HepG2 (cell line): Measurements from ENCODE around the gene AQP5. TPM values are rescaled to one million over a fixed set of nuclear protein-coding genes. Genes with fewer than 3 reads are reported as not detected.

ENCODE experiments used
- ADNP ChIP-seq: sonication (generic); formaldehyde crosslinking; IDR thresholded peaks from 2 replicates; pipeline ENCODE4 v1.4.0; 2020; ENCODE audit warnings: missing genetic modification reagents
- FLYWCH1 ChIP-seq: sonication (generic); formaldehyde crosslinking; IDR thresholded peaks from 2 replicates; pipeline ENCODE4 v1.8.1; 2023; ENCODE audit warnings: mild to moderate bottlenecking, missing genetic modification reagents
- GABPA ChIP-seq, 2 experiments: IDR thresholded peaks; 2 replicates each; pipeline ENCODE4 v1.6.1; 2011 to 2016; ENCODE audit warnings: low read depth in 2 of 2, low read length in 1 of 2, missing biosample characterization in 1 of 2, missing genetic modification characterization in 1 of 2
- HNF4A ChIP-seq: sonication (generic); formaldehyde crosslinking; IDR thresholded peaks from 2 replicates; pipeline ENCODE4 v1.4.0; 2020; ENCODE audit warnings: missing genetic modification reagents
- HNF4G ChIP-seq, 2 experiments: sonication (generic) in 1 of 2; formaldehyde crosslinking in 1 of 2; IDR thresholded peaks; 2 replicates each; pipeline versions ENCODE4 v1.4.0 to v1.6.1; 2011 to 2020; ENCODE audit warnings: borderline replicate concordance in 2 of 2, low read depth in 2 of 2, mild to moderate bottlenecking in 2 of 2, low read length in 1 of 2, missing genetic modification reagents in 1 of 2, moderate library complexity in 1 of 2
- PHF5A ChIP-seq: IDR thresholded peaks from one replicate; pipeline ENCODE4 v1.6.1; 2018; ENCODE audit warnings: low read depth, missing genetic modification reagents; ENCODE audit not compliant: unreplicated experiment
- SIN3A ChIP-seq: IDR thresholded peaks from 2 replicates; pipeline ENCODE4 v1.6.1; 2011; ENCODE audit warnings: low read depth, mild to moderate bottlenecking, control low read depth, low read length, borderline replicate concordance
- ZFX ChIP-seq: sonication (generic); formaldehyde crosslinking; IDR thresholded peaks from 2 replicates; pipeline ENCODE4 v1.4.0; 2020; ENCODE audit warnings: mild to moderate bottlenecking, low read depth, missing genetic modification reagents, moderate library complexity
- ZFY ChIP-seq: sonication (generic); formaldehyde crosslinking; IDR thresholded peaks from 2 replicates; pipeline ENCODE4 v1.4.0; 2020; ENCODE audit warnings: missing genetic modification reagents
- ZNF564 ChIP-seq: sonication (generic); formaldehyde crosslinking; IDR thresholded peaks from 2 replicates; pipeline ENCODE4 v1.8.1; 2023; ENCODE audit warnings: mild to moderate bottlenecking, missing genetic modification reagents
- ZNF569 ChIP-seq: sonication (generic); formaldehyde crosslinking; IDR thresholded peaks from 2 replicates; pipeline ENCODE4 v1.5.0; 2020; ENCODE audit warnings: mild to moderate bottlenecking, missing genetic modification reagents, moderate library complexity, borderline replicate concordance
- ZNF619 ChIP-seq: sonication (generic); formaldehyde crosslinking; IDR thresholded peaks from 2 replicates; pipeline ENCODE4 v1.4.0; 2020; ENCODE audit warnings: mild to moderate bottlenecking, missing genetic modification reagents
- ZNF761 ChIP-seq: sonication (generic); formaldehyde crosslinking; conservative IDR thresholded peaks from 2 replicates; pipeline ENCODE4 v1.4.0; 2020; ENCODE audit warnings: mild to moderate bottlenecking, missing genetic modification reagents
- polyA plus RNA-seq, 8 experiments: library from polyadenylated mRNA; depleted of rRNA in 3 of 8; stranded (reverse) in 7 of 8; unstranded in 1 of 8; fragments of >200 nt; fragmentation: Illumina TruSeq in 4 of 8; extraction: Trizol in 4 of 8; gene quantifications; 2 replicates each; pipeline versions ENCODE4 v1.2.1 to v1.2.3, GENCODE V29; 2011 to 2016; ENCODE audit warnings: low read depth in 4 of 8, missing spikeins in 1 of 8, mixed read lengths in 1 of 8; ENCODE audit not compliant: insufficient read depth in 1 of 8
- total RNA-seq, 5 experiments: library from RNA; depleted of rRNA; stranded (reverse); fragments of >200 nt; fragmentation: Illumina TruSeq; extraction: Trizol; gene quantifications; 2 replicates each; pipeline ENCODE4 v1.2.3, GENCODE V29; 2016; ENCODE audit warnings: low read depth in 1 of 5
- TF ChIP-seq, protein P1 (sequence below): sonication (generic); formaldehyde crosslinking; IDR thresholded peaks from 2 replicates; pipeline ENCODE4 v1.9.0; 2022; ENCODE audit warnings: low read depth, missing genetic modification reagents
- TF ChIP-seq, protein P2 (sequence below): sonication (generic); formaldehyde crosslinking; IDR thresholded peaks from 2 replicates; pipeline ENCODE4 v1.4.0; 2020; ENCODE audit warnings: mild to moderate bottlenecking, low read depth, missing genetic modification reagents

AQP5 gene
- total and polyA plus RNA-seq, 2 of the 13 experiments (the other 11 are each of a cell fraction or from before 2014, with no cell fraction given), result not detected

DNA sequence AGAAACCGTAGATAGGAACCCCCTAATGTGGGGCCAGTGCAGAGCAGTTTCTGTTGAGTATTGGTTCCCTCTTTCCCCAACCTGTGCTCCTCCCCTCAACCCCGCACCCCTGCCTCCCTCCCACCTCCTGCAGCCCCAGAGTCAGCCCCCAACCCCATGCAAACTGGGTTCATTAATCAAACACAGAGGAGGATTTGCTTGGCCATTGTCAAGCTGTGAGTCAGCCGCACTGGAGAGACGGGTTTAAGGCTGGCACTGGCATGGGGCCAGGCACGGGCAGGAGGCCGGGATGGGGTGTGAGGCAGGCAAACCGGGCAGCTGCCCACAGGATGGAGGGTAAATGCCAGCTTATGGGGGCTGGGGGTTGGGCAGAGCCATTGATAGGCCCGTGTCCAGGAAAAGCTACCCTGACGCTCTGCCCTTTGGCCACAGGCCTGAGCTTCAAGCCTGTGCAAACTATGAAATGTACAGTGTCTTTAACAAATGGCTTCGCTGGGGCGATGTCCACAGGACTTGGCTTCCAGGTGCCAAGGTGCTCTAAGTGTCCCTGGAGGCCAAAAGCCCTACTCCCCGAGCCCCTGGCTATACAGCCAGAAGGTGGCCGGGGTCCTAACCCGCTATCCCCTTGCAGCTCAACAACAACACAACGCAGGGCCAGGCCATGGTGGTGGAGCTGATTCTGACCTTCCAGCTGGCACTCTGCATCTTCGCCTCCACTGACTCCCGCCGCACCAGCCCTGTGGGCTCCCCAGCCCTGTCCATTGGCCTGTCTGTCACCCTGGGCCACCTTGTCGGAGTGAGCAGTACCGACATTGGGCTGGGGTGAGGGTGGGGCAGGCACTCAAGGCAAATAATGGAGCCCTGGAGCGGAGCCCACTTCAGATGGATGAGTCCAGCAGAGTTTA, 1.4 kb downstream of the AQP5 start (continued):
- TF ChIP-seq, protein P1, sequence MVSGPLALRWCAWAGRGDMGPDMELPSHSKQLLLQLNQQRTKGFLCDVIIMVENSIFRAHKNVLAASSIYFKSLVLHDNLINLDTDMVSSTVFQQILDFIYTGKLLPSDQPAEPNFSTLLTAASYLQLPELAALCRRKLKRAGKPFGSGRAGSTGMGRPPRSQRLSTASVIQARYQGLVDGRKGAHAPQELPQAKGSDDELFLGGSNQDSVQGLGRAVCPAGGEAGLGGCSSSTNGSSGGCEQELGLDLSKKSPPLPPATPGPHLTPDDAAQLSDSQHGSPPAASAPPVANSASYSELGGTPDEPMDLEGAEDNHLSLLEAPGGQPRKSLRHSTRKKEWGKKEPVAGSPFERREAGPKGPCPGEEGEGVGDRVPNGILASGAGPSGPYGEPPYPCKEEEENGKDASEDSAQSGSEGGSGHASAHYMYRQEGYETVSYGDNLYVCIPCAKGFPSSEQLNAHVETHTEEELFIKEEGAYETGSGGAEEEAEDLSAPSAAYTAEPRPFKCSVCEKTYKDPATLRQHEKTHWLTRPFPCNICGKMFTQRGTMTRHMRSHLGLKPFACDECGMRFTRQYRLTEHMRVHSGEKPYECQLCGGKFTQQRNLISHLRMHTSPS (CRISPR knock-in tag), result peak; percentile 73
- TF ChIP-seq PHF5A (CRISPR knock-in tag) (no peak), ZFX (peak; percentile 60; the same call in 1 of the 2 replicates), ZNF569 (CRISPR knock-in tag) (no peak), HNF4G (IDR thresholded peaks at IDR 0.05; ENCODE audit: borderline replicate concordance, low read depth, low read length) (0 out of 2 replicates have a peak, but pooled peaks have one; percentile 21), HNF4G (CRISPR knock-in tag; IDR thresholded peaks at IDR 0.05; ENCODE audit: borderline replicate concordance, low read depth) (no peak), HNF4A (CRISPR knock-in tag) (0 out of 2 replicates have a peak, but pooled peaks have one; percentile 16), GABPA (IDR thresholded peaks at IDR 0.05; ENCODE audit: low read depth, low read length) (no peak), GABPA (CRISPR knock-in tag; IDR thresholded peaks at IDR 0.05; ENCODE audit: low read depth) (no peak), ADNP (CRISPR knock-in tag) (no peak), SIN3A (no peak), ZFY (CRISPR knock-in tag) (peak; percentile 33; the same call in 1 of the 2 replicates), ZNF619 (CRISPR knock-in tag) (no peak), FLYWCH1 (CRISPR knock-in tag) (no peak), ZNF564 (CRISPR knock-in tag) (no peak), ZNF761 (CRISPR knock-in tag) (no peak)
- TF ChIP-seq, protein P2, sequence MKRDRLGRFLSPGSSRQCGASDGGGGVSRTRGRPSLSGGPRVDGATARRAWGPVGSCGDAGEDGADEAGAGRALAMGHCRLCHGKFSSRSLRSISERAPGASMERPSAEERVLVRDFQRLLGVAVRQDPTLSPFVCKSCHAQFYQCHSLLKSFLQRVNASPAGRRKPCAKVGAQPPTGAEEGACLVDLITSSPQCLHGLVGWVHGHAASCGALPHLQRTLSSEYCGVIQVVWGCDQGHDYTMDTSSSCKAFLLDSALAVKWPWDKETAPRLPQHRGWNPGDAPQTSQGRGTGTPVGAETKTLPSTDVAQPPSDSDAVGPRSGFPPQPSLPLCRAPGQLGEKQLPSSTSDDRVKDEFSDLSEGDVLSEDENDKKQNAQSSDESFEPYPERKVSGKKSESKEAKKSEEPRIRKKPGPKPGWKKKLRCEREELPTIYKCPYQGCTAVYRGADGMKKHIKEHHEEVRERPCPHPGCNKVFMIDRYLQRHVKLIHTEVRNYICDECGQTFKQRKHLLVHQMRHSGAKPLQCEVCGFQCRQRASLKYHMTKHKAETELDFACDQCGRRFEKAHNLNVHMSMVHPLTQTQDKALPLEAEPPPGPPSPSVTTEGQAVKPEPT (CRISPR knock-in tag), result no peak
- TF ChIP-seq, all 625 proteins: peak for 9
